Measurements from ENCODE around the gene YWHAG.
"Not testable (repeated sequence)": the region's sequence is repeated elsewhere in the genome, so short reads cannot be mapped to it uniquely, and the experiment has no call there.

YWHAG gene

DNA sequence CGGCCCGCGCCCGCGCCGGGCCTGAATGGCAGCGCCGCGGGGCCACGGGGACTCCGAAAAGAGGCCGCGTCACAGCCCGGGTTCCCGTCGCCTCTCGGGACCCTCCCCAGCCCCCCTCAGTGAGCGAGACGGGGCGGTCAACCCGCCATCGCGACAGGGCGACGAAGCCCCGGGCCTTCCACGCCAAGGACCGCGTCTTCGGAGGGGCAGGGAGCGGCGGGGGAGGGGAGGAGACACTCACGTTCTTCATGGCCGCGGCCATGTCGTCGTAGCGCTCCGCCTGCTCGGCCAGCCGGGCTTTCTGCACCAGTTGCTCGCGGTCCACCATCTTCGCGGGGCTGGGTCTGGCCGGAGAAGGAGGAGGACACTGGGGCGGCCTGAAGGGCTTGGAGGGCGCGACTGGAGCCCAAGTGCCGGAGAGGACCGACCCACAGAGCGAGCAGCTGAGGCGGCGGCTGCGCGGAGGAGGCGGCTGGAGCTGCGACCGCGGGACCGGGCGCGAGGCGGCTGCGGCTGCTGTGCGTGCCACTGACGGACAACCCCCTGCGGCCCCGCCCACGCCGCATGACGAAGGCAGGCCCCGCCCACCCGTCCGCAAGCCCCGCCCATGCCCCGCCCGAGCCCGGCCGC lies at the start of gene YWHAG:
YWHAG (minus strand) TSS at position 511 of the 630 bp plus-strand sequence; CDS start at position 328, 183 bp downstream.
- DNase-seq (ENCODE audit: low read depth in 2 of 2), result peak; percentile 81 to 82

DNA sequence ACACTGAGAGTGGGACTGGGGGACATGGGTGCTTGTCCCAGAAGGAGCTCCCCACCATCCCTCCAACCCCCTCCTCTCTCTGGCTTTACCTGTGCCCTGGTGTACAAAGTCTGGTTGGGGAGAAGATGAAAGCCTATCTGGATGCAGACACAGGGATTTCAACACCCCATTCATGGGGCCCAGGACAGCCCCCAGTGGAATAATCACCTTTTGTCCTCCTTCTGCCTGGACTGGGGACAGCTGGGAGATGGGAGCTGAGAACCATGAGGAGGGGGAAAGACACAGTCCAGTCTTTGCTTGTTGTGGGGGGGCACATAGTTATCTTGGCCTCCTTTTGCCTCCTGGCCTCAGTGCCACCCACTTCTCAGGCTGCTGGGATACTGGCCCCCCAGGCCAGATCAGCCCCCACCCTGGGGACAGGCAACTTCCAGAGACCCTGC lies 49.4 kb upstream of the YWHAG start:
- no peak for DNase-seq (ENCODE audit: low read depth in 2 of 2)

DNA sequence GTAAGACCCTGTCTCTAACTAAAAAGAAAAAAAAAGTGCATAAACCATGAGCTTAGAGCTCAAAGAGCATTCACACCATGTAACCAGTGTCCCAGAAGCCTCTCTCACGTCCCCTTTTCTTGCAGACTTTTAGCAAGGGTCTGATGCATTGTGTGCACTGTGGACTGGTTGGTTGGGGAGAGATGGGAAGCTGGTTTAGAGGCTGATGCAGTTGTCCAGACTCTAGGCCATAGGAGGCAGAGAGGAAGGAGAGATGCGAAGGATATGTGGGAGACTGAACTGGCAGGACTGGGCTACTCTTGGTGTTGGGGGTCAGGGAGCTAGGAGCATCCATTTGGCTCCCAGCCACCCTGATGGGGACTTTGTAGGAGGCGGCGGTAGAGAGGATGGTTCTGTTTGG lies 48.9 kb upstream of the YWHAG start:
- DNase-seq (ENCODE audit: low read depth in 2 of 2), result no peak

DNA sequence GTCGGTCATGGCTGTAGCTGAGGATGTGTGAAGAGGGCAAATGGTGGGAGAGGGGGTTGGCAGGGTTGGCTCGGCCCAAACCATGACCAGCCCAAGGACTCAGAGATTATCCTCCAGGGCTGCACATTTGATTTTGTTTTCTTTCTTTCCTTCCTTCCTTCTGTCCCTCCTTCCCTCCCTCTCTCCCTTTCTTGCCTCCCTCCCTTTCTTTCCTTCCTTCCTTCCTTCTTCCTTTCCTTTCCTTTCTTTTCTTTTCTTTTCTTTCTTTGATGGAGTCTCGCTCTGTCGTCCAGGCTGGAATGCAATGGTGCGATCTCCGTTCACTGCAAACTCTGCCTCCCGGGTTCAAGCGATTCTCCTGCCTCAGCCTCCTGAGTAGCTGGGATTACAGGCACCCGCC lies 46.9 kb upstream of the YWHAG start:
- no peak for DNase-seq (ENCODE audit: low read depth in 2 of 2)

GRCh38 chr7:76403780-76404494 lies 45.1 kb upstream of the YWHAG start:
- DNase-seq (ENCODE audit: low read depth in 2 of 2), result no peak

DNA sequence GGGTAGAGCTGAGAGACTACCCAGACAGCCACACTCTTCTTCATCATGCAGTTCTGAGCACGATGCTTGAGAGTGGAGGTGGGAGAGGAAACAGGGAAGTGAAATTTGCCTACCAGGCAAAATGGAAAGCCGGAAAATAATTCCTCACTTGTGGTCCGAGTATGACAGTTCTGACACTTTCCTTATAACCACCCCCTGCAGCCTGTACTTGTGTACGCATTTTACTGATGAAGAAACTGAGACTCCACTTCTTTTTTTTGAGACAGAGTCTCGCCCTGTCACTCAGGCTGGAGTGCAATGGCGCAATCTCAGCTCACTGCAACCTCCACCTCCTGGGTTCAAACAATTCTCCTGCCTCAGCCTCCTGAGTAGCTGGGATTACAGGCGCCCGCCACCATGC lies 44.3 kb upstream of the YWHAG start:
- DNase-seq (ENCODE audit: low read depth in 2 of 2), result not testable (repeated sequence)

DNA sequence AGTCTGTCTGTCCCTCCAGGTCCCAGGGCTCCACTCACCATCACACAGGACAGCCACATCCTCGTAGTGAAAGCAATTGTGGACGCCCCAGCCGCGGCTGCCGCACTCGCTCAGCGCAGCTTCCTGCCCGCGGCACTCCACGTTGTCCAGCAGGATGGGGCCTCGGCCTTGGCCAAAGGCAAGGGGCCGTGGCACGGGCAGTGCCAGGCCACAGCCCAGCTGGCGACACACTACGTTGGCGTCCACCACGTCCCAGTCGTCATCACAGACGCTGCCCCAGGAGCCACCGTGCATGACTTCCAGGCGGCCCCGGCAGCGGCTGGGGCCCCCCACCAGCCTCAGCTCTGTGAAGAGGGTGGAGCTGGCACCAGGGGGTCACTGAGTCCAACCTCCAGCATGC lies 41.5 kb upstream of the YWHAG start:
- DNase-seq (ENCODE audit: low read depth in 2 of 2), result no peak

GRCh38 chr7:76397409-76398183 lies 38.8 kb upstream of the YWHAG start:
- peak; percentile 77 to 83 for DNase-seq (ENCODE audit: low read depth in 2 of 2)

DNA sequence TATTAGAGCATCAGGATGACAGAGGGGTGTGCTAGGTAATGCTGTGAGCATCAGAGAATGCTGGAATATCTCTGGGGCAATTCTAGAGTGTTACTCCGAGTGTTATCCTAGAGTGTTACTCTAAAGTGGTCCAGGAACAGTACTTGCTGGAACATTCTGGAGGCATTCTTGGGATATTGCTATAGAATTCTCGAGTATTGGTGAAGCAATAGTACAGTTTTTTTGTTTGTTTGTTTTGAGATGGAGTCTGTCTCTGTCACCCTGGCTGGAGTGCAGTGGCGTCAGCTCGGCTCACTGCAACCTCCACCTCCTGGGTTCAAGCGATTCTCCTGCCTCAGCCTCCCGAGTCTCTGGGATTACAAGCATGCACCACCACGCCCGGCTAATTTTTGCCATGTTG lies 38.1 kb upstream of the YWHAG start:
- no peak for DNase-seq (ENCODE audit: low read depth in 2 of 2)

DNA sequence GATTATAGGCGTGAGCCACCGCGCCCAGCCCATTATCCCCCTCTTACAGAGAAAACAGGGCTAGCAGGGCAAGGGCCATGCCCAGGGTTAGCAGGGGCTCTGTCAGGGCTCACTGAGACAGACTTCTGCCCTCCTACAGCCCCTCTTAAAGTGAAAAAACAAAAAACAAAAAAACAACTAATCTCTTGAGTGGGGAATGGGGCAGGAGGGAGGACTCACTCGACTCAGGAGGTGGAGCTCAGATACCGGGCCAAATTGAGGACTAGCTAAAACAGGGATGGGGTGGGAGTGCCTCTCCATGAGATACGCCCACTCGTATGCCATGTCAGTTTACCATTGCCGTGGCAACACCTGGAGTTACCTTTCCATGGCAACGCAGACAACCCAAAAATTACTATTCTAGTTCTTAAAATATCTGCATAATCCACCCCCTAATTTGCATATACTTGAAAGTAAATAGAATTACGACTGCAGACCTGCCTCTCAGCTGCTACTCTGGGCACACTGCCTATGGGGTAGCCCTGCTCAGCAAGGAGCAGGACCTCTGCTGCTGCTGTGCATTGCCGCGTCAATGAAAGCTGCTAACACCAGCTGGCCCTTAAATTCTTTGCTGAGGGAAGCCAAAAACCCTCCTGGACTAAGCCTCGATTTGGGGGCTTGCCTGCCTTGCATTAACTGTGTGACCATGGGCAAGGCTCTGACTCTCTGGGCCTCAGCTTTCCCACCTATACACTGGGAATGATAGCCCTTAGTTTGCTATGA lies 37.4 kb upstream of the YWHAG start:
- DNase-seq (ENCODE audit: low read depth in 2 of 2), result no peak

DNA sequence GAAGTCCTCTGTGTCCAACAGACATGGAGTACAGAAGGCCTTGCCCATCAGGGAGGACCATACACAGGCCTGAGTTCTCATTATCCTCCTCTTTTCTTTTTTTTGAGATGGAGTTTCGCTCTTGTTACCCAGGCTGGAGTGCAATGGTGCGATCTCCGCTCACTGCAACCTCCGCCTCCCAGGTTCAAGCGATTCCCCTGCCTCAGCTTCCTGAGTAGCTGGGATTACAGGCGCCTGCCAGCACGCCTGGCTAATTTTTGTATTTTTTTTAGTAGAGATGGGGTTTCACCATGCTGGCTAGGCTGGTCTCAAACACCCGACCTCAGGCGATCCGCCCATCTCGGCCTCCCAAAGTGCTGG lies 36.8 kb upstream of the YWHAG start:
- not testable (repeated sequence) for DNase-seq (ENCODE audit: low read depth in 2 of 2)

GRCh38 chr7:76394957-76395356 lies 36.2 kb upstream of the YWHAG start:
- DNase-seq (ENCODE audit: low read depth in 2 of 2), result no peak

GRCh38 chr7:76393116-76394031 lies 34.6 kb upstream of the YWHAG start:
- DNase-seq (ENCODE audit: low read depth in 2 of 2), result peak; percentile 80 to 86

GRCh38 chr7:76392531-76393115 lies 33.8 kb upstream of the YWHAG start:
- no peak for DNase-seq (ENCODE audit: low read depth in 2 of 2)

- no peak for DNase-seq (ENCODE audit: low read depth in 2 of 2)
These were observed 31.3 kb upstream of the YWHAG start for GRCh38 chr7:76390092-76390491.

DNA sequence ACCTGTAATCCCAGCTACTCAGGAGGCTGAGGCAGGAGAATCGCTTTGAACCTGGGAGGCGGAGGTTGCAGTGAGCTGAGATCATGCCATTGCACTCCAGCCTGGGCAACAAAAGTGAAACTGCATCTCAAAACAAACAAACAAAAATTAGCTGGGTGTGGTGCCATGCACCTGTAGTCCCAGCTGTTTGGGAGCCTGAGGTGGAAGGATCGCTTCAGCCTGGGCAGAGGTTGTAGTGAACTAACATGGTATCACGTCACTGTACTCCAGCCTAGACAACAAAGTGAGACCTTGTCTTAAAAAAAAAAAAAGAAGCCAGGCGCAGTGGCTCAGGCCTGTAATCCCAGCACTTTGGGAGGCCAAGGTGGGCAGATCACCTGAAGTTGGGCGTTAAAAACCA lies 29.0 kb upstream of the YWHAG start:
- not testable (repeated sequence) for DNase-seq (ENCODE audit: low read depth in 2 of 2)

- no peak for DNase-seq (ENCODE audit: low read depth in 2 of 2)
These were observed 28.0 kb upstream of the YWHAG start for GRCh38 chr7:76386691-76387260.

- no peak for DNase-seq (ENCODE audit: low read depth in 2 of 2)
These were observed 24.5 kb upstream of the YWHAG start for GRCh38 chr7:76383089-76383944.

- DNase-seq (ENCODE audit: low read depth in 2 of 2), result no peak
These were observed 23.0 kb upstream of the YWHAG start for GRCh38 chr7:76381814-76382213.
